ENCODE data around the gene PLEKHH1. TPM values are rescaled to one million over a fixed set of nuclear protein-coding genes. Genes with fewer than 3 reads are reported as not detected.
A peak's percentile ranks its signal among the peaks of the same experiment; 100 is the strongest.

The PLEKHH1 gene
- total and polyA plus RNA-seq, 2 of the 8 experiments (the other 6 are each of a cell fraction or from before 2014, with no cell fraction given) = 28.3 to 33.3 TPM

DNA sequence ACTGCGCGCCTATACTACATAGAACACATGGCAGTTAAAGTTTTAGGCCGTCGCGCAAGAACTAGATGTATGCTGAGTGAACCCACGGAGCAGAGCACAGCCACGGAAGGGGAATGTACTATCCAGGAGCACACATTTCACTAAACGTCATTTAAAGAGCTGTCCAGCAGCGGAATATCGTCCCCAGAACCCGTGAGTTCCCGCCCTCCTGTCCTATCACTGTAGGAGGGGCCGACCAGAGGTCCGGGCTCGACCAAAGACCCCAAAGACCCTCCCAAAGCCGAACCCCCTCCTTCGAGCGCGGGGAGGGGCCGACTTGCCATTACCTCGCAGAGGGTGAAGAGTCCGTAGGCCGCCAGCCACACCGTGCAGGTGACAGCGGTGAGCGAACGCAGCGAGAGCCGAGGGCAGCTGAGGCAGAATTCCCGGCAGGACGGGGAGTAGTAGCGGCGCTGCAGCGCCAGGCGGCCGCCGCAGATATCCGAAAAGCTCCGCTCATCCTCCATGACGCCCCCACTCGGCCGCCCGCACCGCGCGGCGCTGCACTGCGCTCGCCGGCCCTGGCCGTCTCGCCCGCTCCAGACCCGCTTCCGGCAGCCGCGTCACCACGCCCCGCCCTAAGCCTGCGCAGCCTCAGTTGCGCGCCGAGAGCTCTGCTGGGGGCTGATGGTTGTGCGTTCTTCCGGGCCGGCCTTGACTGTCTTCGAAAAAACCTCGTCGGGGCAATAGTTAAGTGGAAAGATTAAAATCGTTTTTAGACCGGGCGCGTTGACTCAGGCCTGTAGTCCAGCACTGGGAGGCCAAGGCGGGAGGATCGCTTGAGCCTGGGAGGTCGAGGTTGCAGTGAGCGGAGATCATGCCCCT lies 66.8 kb downstream of the PLEKHH1 start, which contains the start of gene PIGH:
Gene PIGH (minus strand): TSS at position 571 of the 864 bp plus-strand sequence. CDS start 65 bp downstream, at position 506.
- no peak within 1 kb of the TSS for H3K56ac ChIP-seq (replicated peaks; ENCODE audit: insufficient read length, low read depth, low read length)
- H3K79me1 ChIP-seq (ENCODE audit: low read depth, low read length) = no peaks in the 10 kb centered on the region
- H2AFZ ChIP-seq (ENCODE audit: low read length) = peak within 1 kb of the TSS; percentile 99
- H2AK5ac ChIP-seq (ENCODE audit: low read depth, low read length) = no peak within 1 kb of the TSS
- H4K20me1 ChIP-seq (replicated peaks in 1 of 2; ENCODE audit: control insufficient read depth in 1 of 2, insufficient read depth in 2 of 2, low read length in 2 of 2) = no peaks in the 10 kb centered on the region
- H3K27me3 ChIP-seq (replicated peaks in 1 of 4; ENCODE audit: control insufficient read depth in 3 of 4, extremely low read depth in 1 of 4, insufficient read depth in 3 of 4, low read length in 3 of 4) = peaks cover 4 to 41% (median 22%) of the 10 kb centered on the region in 4 experiments
- H2BK15ac ChIP-seq (ENCODE audit: low read length) = no peak within 1 kb of the TSS
- peak within 1 kb of the TSS; percentile 60; the same call in 1 of the 2 replicates for H3K18ac ChIP-seq (ENCODE audit: extremely low read depth, low read length)
- no peak within 1 kb of the TSS for H3K23ac ChIP-seq (ENCODE audit: insufficient read length)
- H3K27ac ChIP-seq (ENCODE audit: low read depth, low read length) = no peak within 1 kb of the TSS
- no peak within 1 kb of the TSS for H2BK5ac ChIP-seq (ENCODE audit: low read depth, low read length)
- DNase-seq (ENCODE audit: low read depth in 1 of 2, low spot score in 2 of 2) (peak; percentile 46 to 95), FAIRE-seq (no peak)
- CTCF ChIA-PET (ENCODE audit: partially characterized antibody) = interaction anchor here (0.6 to 3.3 kb wide), 37 partner anchors 9 to 189 kb away, joined by 3 to 21 read pairs (median 4); partner anchors contain the start of genes ARG2 and RDH12
- no peak within 1 kb of the TSS for H3K4ac ChIP-seq (replicated peaks; ENCODE audit: insufficient read length, low read depth, low read length)
- H4K5ac ChIP-seq (ENCODE audit: insufficient read length, low read depth, low read length) = no peak within 1 kb of the TSS
- POLR2A ChIA-PET (ENCODE audit: partially characterized antibody) = interaction anchor here (0.6 to 2.8 kb wide), 11 partner anchors 10 to 157 kb away, joined by 3 to 13 read pairs (median 4); partner anchors contain the start of genes ARG2 and VTI1B
- H2BK120ac ChIP-seq (replicated peaks; ENCODE audit: low read depth, low read length) = no peak within 1 kb of the TSS
- no peak within 1 kb of the TSS for H4K91ac ChIP-seq (replicated peaks; ENCODE audit: insufficient read length, low read length)
- no peak within 1 kb of the TSS for H2BK20ac ChIP-seq (ENCODE audit: low read length)
- 6% methylated on average over 73 of the region's 77 CpGs; no CpG with 5 or more reads in 1 of the 2 experiments for WGBS, 2 experiments (ENCODE audit: extremely low coverage in 1 of 2, insufficient coverage in 1 of 2, insufficient read length in 1 of 2, insufficient replicate concordance in 2 of 2, low coverage in 1 of 2, low lambda C conversion rate in 2 of 2, missing lambda C conversion rate in 1 of 2)
- no peaks in the 10 kb centered on the region for H3K36me3 ChIP-seq (ENCODE audit: control insufficient read depth in 2 of 4, insufficient read depth in 4 of 4, low read length in 3 of 4)
- H2BK12ac ChIP-seq (ENCODE audit: low read depth, low read length) = no peak within 1 kb of the TSS
- H3K79me2 ChIP-seq (ENCODE audit: control insufficient read depth in 1 of 2, insufficient read depth in 2 of 2, low read length in 2 of 2) = no peaks in the 10 kb centered on the region
- H3K9ac ChIP-seq (replicated peaks in 1 of 4; ENCODE audit: extremely low read depth in 1 of 4, low read depth in 3 of 4, low read length in 3 of 4) = peak within 1 kb of the TSS in 3 of 4 experiments; percentile 2 to 50 (median 46); a peak in 2 of 7 replicates
- peaks cover 2% of the 10 kb centered on the region; the same call in 1 of the 2 replicates for H3K23me2 ChIP-seq (ENCODE audit: low read depth, low read length)
- H3K4me3 ChIP-seq (ENCODE audit: extremely low read depth in 1 of 4, insufficient read depth in 2 of 4, low read depth in 3 of 4, low read length in 4 of 4) = peak within 1 kb of the TSS; percentile 60 to 79 (median 70)
- peak within 1 kb of the TSS; percentile 93; the same call in 1 of the 2 replicates for H4K8ac ChIP-seq (ENCODE audit: extremely low read depth, insufficient read depth, low read length)
- no peaks in the 10 kb centered on the region; a peak in 1 of 7 replicates for H3K4me1 ChIP-seq (replicated peaks in 1 of 4; ENCODE audit: control insufficient read depth in 3 of 4, insufficient read depth in 4 of 4, low read length in 3 of 4)
- peak within 1 kb of the TSS; percentile 84 to 89 for H3K4me2 ChIP-seq (ENCODE audit: insufficient read depth in 1 of 2, low read depth in 2 of 2, low read length in 2 of 2)
- no peak within 1 kb of the TSS for H3K14ac ChIP-seq (ENCODE audit: insufficient read length)
- no peaks in the 10 kb centered on the region; a peak in 1 of 4 replicates for H3K9me3 ChIP-seq (ENCODE audit: insufficient read depth in 2 of 2, low read depth in 1 of 2, low read length in 1 of 2)
- TF ChIP-seq KDM4A (IDR thresholded peaks at IDR 0.05; ENCODE audit: low read depth, low read length, severe bottlenecking) (peak; percentile 85), MAFK (IDR thresholded peaks at IDR 0.05; ENCODE audit: low read depth, low read length) (no peak), SAP30 (IDR thresholded peaks at IDR 0.05; ENCODE audit: insufficient read depth, insufficient replicate concordance, low read length) (peak; percentile 69), GABPA (IDR thresholded peaks at IDR 0.05; ENCODE audit: borderline replicate concordance, insufficient read depth, low read length) (no peak), CREB1 (IDR thresholded peaks at IDR 0.05) (peak; percentile 84), EGR1 (IDR thresholded peaks at IDR 0.05; ENCODE audit: borderline replicate concordance, low read depth, low read length) (0 out of 2 replicates have a peak, but pooled peaks have one; percentile 41), TBP (IDR thresholded peaks at IDR 0.05; ENCODE audit: low read depth, low read length) (peak; percentile 73), RXRA (IDR thresholded peaks at IDR 0.05; ENCODE audit: insufficient read depth, low read depth, low read length) (no peak), RNF2 (IDR thresholded peaks at IDR 0.05; ENCODE audit: borderline replicate concordance, low read depth, low read length, missing control alignments, poor library complexity, severe bottlenecking) (no peak), SP1 (IDR thresholded peaks at IDR 0.05; ENCODE audit: low read depth, low read length) (0 out of 2 replicates have a peak, but pooled peaks have one; percentile 45), GTF2F1 (IDR thresholded peaks at IDR 0.05; ENCODE audit: borderline replicate concordance, low read depth, low read length) (no peak)
